Stimulated activated CD8-positive, alpha-beta memory T cell treated with anti-CD3 and anti-CD28 coated beads, Interleukin-4, amount 100 ng/mL, for 48 hours (primary cell): ENCODE measurements around the gene SMC1B.

ENCODE experiments used
- DNase-seq: peaks from one replicate; pipeline ENCODE4 v3.0.0-alpha.2; 2020

The SMC1B gene

DNA sequence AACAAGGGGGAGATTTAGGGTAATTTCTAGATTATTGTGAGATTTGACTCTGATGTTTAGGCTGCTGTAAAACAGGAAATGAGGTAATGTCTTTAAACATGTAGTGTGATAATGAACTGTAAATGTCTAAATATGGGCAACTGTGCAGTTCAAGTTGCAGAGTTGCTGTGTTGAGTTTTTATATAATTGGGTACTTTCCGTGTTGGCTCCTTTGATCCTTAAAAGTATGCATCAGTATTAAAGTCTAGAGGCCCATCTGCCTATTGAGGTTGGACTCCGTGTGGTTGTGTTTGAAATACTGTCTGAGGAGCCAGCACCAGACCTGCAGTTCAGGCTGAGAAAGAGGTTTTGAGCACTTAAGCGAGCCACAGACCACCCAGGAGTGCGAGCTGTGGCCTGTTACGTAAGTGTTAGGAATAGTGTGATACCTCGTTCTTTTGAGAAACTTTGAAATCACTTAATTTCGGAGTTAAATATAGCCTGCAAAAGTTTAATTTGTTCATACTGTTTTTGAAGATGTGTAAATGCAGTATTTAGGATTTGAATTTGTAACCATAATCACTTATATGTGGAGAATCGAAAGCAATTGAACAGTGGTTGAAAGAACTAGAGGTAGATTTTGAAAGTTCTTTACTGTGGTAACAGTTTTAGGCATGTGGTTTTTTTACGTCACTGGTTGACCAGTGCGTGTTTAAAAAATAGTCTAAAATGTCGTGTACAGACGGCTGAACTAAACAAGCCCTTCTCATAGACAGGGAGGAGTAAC, 94.7 kb downstream of the SMC1B start:
- DNase-seq = peak; percentile 61

DNA sequence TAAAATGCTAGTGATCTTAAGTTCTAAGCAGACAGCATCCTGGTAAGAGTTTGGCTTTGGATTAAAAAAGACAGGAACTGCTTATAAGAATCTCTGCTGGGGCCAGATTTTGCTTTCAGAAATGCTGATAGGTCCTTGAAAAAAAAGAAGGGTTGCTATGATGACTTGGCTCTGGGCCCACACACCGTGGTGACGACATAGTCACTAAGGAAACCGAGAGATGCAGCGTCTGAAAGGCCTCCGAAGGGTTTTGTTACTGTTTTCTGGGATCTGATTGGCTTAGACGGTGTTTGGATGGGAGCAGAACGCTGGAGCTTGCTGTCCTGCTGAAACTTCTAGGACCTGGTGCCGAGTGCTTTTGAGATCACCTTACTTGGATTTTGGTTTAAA, 95.2 kb downstream of the SMC1B start:
- DNase-seq = peak; percentile 90

DNA sequence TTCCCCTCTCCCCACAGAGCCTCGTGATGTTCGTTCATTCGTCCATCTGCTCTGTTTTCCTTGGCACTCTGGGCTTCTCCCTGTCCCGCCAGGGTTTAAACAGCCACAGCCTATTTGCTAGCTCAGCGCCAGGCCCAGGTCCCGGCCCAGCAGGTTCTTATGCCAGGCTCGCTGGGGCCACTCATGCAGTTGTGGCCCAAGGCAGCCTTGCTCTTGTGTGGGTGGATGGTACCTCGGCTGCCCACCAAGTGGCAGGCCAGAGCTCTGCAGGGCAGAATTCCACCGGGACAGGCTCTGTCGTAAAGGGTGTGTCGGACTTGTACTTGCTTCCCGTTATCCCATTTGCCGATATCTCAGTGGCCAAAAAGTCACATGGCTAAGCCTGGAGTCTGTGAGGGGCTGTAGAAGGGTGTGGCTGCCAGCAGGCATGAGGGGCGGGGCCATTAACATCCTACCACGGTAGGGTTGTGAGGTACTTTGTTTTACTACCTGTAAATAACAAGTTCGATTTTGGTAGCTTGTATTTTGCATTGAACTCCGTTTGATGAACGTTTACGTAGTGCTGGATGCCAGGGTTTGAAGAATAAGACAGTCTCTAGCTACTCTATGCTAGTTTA, 95.7 kb downstream of the SMC1B start:
- DNase-seq = no peak

DNA sequence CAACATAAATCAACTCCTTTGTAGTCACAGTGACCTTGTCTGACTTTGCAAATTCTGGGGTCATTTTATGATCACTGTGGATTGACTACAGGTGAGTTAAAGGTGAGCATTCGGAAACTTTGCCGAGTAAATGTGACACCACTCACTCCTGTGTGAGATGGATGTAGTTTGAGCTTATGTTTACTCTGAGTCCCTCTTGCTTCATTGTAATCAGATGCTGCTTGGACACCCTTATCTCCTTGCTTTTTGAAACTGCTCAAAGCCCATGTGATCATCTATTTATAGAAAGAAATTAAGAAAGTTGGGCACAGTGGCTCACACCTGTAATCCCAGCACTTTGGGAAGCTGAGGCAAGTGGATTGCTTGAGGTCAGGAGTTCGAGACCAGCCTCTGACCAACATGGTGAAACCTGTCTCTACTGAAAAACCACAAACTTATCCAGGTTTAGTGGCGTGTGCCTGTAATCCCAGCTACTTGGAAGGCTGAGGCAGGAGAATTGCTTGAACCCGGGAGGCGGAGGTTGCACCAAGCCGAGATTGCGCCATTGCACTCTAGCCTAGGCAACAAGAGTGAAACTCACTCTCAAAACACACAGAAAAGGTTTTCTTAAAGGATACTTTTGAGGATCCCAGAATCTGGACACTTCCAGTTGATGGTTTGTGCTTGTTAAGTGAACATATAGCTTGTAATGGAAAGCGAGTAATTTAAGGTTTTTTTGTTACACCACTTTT, 96.4 kb downstream of the SMC1B start:
- no peak for DNase-seq

DNA sequence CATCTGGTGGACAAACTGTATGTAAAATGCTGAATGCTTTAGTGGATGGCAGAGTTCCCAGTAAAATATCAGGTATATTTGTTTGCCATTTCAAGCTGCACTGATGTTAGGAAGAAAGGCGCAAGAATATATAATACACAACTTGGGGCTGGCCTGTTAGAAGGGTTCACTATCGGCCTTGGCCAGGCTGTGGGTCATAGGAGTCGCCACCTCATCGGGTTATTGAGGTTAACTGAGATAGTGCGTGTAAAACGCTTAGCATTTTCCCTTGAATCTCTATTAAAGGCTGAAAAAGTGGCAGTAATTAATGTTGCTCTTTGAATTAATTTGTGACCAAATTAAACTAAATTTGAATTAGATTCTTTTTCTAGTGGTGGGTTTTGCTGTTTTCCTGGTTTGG, 98.6 kb downstream of the SMC1B start:
- DNase-seq = no peak

DNA sequence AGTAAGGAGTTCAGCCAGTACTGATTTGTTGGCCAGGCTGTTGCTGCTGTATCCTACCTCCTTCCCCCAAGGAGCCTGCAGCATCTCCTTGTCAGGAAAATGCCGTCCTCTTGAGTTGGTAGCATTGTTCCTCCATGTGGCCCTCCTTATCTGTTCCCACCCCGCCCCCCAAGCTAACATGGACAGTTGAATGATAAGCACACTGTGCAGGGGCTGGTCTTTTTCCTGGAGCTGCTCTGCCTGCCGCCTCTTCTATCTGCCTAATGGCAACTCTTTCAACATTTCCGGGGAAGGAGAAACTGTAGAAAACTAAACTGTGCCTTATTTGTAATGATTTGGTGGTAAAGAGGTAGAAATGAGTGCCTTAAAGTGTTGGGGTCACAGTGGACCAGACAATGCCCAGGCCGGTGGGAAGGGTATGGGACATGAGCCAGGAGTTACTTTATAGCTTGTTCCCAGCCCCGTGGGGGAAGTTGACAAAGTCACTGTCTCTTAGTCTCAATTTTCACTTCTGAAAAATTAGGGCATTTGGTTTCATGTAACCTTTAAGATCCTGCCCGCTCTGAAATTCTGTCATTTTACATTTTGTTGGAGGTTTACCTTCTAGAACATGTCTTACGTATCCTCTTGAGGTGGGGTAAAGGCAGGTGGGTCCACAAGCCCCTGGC, 99.2 kb downstream of the SMC1B start:
- no peak for DNase-seq

DNA sequence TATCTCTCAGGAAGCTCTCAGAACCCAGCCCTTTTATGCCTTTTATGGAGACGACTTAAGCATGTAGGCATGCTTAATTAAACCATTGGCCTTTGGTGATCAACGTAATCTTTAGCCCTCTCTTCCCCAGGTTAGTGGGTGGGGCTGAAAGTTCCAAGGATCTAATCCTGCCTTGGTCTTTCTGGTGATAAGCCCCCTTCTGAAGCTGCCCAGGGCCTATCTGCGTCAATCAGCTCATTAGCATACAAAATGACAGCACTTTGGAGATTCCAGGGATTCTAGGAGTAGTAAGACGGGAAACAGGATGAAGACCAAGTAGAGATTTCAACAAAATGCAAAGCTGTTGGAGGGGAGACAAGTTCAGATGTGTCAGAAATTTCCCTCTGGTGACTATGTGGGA, 100.5 kb downstream of the SMC1B start:
- DNase-seq = no peak

DNA sequence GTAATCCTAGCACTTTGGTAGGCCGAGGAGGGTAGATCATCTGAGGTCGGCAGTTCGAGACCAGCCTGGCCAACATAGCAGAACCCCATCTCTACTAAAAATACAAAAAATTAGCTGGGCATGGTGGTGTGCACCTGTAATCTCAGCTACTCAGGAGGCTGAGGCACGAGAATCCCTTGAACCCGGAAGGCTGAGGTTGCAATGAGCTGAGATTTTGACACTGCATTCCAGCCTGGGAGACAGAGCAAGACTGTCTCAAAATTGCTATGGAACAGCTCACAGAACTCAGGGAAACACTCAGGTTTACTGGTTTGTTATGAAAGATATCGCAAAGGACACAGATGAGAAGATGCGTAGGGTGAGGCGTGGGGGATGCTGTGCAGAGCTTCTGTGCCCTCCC, 101.0 kb downstream of the SMC1B start:
- no peak for DNase-seq

DNA sequence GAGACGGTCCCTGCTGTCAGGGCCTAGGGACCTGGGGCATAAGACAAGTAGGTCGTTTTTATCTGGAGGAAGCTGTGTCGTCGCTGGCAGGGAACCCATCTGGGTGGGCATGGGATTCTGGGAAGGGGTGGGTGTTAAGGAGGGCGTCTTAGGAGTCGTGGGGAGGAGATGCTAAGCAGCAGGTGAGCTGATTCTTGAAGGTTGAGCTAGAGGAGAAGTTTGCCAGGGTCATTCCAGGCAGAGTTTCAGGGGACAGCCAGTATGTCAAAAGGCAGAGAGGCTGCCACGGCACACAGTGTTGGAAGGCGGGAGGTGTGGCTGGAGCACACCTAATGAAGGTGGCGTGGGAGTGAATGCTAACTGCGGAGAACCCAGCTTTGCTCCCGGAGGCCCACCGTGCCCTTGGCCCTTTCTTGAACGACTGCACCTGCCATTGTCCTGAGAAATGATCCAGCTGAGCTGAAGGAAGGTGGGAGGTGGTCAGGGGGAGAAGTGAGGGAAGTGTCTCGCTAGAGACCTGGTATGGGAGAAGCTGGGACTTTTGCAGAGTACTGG, 102.3 kb downstream of the SMC1B start:
- DNase-seq = no peak

DNA sequence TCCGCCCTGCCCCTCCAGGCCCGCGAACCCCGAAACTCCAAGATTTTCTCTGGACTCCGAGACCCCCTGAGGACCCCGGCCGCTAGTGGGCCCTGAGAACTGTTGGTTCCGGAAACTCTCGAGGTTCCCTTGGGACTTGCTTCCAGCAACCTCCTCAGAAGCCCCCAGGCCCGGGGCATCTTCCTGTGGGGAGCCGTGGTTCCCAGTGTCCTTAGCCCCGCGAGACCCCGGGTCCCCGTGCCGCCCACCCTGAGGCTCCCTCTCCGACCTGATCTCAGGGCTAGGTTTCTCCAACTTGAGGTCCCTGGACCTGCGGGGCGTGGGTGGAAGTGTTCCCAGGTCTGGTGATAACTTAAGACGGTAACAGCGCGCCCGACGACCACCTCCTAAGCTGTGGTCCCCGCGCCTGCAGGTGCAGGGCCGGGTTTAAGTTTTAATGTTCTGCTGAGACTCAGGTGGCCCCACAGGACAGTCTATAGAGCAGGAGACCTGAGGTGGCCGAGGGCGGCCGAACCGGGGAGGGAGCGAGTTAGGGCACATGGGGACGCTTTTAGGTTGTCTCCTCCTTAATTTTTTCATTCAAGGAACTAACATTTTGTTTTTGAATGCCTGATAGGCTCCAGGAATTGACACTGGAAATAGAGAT, 102.9 kb downstream of the SMC1B start:
- DNase-seq = peak; percentile 52

DNA sequence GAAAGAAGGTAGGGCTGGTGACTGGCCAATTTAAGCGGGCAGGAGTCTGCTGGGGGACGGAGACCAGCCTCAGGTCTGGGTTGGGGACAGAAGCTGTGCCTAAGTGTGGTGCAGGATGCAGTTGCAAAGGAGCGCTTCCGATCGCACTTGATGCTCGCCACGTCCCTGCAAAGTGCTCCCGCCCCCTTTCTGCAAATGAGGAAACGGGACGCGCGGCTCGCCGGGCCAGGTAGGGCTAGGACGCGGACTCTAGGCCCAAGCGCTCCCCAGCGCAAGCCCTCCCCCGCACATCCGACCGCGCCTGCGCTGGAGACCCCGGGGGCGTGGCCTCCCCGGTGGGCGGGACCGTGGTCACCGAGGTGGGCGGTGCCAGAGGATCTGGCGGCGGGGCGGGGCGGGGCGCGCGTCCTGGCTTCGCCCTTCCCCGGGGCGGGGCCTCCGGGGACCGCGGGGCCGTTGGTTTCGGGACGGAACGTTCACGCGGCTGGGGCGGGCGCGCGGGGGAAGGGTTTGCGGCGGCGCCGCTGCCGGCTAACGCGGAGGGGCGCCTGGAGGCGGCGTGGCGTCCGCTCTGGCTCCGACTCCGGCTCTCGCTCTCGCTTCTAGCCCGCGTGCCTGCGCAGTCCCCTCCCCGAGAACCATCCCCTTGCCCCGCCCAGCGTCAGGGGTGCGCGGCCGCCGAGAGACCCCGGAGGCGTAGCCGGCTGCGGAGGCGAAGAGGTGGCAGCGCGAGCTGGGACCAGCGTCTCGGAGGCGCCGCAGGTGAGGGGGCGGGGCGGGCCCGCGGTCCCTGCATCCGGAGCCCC, 103.8 kb downstream of the SMC1B start, which contains the start of gene FAM118A:
TSS of gene FAM118A (plus strand) at position 513 of the 806 bp plus-strand sequence. CDS start 12,446 bp downstream, outside the sequence.
- peak; percentile 99 for DNase-seq

DNA sequence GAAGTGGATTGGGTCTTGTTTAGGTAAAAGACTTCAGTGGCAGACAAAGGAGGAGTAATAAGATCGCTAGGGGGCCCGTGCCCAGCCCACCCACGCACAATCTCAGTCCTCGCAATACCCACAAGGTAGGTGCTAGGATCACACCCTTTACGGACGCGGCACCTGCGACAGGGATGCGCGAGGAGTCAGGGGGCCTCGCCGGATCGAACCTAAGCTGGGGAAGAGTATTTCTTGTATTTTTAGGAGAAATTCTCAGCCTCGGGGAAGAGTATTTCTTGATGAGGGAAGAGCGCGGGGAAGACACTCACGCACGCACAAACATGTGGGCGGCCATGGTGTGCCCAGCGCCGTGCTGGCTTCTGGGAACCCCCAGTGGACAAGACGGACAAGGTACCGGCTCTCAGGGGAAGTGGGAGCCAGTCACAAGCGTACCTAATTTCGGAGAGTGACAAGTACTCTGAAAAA, 104.4 kb downstream of the SMC1B start:
- peak; percentile 44 for DNase-seq

DNA sequence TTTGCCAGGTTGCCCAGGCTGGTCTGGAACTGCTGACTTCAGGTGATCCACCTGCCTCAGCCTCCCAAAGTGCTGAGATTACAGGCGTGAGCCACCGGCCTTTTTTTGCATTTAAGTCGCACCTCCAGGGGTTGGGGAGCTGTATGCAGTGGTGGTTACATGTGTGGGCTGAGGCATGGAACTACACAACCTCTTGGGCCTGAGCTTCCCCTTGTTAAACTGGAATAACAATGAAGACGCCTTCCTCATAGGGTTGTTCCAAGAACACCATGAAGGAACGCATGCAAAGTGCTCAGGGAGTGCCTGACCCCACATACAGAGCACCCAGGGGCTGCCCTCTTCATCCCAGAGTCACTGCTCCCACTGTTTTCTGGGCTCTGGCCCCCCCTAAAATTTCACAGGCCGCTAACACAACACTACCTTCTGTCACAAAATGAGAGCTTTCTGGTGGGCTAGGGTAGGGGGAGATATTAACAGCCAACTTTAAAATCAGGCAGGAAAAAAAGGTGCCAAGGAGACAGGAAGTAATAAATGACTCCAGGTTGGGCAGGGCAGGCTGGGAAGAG, 104.9 kb downstream of the SMC1B start:
- no peak for DNase-seq

DNA sequence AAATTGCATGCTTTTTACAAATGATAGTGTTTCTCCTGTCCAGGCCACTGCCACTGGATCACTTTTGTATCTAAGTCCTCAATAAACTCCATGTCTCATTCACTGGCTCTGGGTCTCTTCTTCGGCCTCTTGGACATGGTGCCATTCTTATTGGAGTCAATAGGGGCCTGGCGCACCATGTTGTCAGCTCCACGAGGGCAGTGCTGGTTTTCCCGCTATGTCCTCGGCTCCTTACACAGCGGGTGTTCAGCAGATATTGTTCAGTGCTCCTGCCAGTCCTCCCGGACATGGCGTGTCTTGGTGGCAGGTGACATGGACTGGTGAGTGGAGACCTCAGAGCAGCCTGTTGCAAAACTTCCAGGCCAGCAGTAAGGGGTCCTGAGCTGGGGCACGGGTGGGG, 107.3 kb downstream of the SMC1B start:
- no peak for DNase-seq

DNA sequence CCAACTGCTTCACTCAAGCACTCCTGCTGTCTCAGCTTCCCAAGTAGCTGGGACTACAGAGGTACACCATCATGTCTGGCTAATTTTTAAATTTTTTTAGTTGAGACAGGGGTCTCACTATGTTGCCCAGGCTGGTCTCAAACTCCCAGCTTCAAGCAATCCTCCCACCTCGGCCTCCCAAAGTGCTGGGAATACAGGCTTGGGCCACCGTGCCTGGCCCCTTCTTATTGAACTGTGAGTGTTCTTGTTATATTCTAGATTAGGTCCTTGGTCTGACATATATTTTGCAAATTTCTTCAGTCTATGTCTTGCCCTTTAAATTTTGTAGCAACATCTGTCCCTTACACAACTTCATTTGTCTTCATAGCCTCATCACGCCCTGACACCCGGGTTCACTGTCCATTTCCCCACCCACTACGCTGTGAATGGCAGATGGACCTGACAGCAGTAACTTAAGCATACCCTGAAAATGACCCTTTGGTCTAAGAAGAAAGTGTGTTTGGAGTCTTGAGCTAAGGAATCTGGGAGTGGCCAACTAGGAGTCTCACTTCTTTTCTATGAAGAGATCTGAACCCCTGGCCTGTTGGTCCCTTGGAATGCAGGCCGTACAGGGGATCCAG, 107.8 kb downstream of the SMC1B start:
- no peak for DNase-seq

DNA sequence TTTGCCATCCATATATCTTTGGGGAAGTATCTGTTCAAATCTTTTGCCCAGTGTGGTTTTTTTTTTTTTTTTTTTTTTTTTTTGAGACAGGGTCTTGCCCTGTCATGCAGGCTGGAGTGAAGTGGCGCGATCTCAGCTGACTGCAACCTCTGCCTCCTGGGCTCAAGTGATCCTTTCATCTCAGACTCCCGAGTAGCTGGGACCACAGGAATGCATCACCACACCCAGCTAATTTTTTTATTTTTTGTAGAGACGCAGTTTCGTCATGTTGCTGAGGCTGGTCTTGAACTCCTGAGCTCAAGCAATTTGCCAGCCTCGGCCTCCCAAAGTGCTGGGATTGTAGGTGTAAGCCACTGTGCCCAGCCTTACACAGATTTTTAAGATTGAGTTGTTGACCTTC, 108.4 kb downstream of the SMC1B start:
- no peak for DNase-seq

DNA sequence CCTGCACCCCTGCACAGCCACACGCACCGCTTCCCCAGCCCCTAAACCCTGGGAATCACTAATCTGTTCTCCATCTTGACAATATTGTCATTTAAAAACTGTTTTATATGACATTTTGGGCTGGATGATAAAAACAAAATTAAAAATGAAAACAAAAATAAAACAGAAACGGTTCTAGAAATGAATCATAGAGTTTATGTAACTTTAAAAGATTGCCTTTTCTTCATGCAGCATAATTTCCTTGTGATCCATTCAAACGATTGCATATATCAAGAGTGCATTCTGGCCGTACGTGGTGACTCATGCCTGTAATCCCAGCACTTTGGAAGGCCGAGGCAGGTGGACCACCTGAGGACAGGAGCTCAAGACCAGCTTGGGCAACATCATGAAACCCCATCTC, 110.2 kb downstream of the SMC1B start:
- no peak for DNase-seq

DNA sequence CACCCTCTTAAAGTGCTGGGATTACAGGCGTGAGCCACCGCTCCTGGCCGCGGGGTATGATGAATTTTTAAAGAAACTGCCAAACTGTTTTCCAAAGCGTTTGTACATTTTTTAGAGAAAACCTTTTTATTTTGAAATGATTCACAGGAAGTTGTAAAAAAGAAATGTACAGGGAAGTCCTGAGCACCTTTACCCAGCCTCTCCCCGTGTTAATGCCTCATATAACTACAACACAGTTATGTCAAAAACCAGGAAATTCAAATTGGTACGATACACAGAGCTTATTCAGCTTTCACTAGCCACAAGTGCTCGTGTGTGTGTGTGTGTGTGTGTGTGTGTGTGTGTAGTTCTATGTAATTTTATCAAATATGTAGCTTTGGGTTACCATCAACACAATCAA, 110.6 kb downstream of the SMC1B start:
- no peak for DNase-seq

DNA sequence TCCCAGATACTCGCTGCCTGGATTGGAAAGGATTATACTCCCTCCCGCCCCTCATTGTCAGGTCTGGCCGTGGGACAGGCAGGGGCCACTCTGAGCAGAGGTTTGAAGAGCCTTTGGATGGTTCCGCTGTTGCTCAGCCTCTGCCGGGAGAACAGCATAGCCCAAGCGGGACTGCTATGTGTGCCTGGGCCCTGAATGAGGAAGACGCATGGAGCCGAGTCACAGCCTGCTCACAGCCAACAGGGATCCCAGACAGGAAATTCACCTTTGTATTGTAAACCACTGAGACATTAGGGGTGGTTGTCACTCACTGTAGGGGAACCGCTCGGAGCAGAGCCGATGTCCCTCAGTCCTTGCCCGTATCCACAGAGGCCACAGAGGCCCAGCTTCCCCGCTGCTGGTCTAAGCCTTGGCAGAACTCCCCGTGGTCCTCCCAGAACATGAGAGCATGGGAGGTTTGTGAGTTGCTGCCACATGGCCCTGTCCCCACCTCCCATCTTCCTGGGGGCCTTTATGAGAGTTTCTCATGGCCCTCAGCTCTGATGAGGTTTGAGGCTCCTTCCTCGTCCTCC, 114.4 kb downstream of the SMC1B start:
- DNase-seq = no peak

DNA sequence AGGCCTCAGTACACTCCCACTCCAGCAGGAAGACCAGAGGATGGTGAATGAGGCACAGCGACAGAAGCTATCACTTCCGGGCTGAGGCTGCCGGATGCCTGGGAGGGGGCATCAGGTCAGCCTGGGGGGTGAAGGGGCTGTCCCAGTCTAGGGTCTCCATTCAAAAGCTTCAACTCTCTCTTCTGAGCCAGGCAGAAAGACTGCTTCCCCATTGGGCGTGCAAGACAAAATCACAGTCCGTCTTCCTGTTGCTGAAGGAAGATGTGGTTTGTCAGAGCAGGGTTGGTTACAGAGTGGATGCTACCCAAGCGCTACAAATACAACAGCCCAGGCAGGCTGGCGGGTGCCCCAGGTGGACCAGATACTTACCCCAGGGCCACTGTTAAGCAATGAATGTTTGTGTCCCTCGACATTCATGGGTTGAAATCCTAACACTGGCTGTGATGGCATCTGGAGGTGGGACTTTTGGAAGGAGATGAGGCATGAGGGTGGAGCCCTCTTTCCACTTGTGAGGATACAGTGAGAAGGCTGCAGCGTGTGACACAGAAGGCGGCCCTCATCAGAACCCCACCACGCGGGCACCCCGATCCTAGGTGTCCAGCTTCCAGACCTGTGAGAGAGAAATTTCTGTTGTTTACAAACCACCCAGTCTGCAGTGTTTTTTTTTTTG, 116.6 kb downstream of the SMC1B start:
- DNase-seq = peak; percentile 30
